Mucosa of descending colon (tissue), 3 donors: Measurements from ENCODE around the gene HYAL2. TPM values are rescaled to one million over a fixed set of nuclear protein-coding genes. Genes with fewer than 3 reads are reported as not detected.

ENCODE experiments used
- ATAC-seq: fragments of 200-7000 bp; cut with Tn5 transposase; one replicate; pipeline ENCODE4 v1.9.1; 2020; ENCODE audit warnings: mild to moderate bottlenecking, moderate library complexity
- DNase-seq, 3 donors: peaks; one replicate each; pipeline ENCODE4 v3.0.0-alpha.2; 2020
- H3K36me3 ChIP-seq: fragments of 200-600 bp; one replicate; pipeline ENCODE4 v1.8.0; 2021; ENCODE audit warnings: low read depth, mild to moderate bottlenecking
- H3K4me1 ChIP-seq: fragments of 200-600 bp; one replicate; pipeline ENCODE4 v1.8.0; 2021; ENCODE audit warnings: low read depth, mild to moderate bottlenecking
- H3K4me3 ChIP-seq: fragments of 200-600 bp; one replicate; pipeline ENCODE4 v1.8.0; 2021; ENCODE audit warnings: mild to moderate bottlenecking
- H3K9me3 ChIP-seq: fragments of 200-600 bp; one replicate; pipeline ENCODE4 v1.8.0; 2021; ENCODE audit warnings: mild to moderate bottlenecking
- CTCF ChIP-seq: fragments of 200-600 bp; IDR thresholded peaks from one replicate; pipeline ENCODE4 v1.8.0; 2022; ENCODE audit warnings: antibody characterized with exemption, mild to moderate bottlenecking
- intact Hi-C, 2 donors: fragments of 100-400 bp; cut with DNase I in 1 of 2; cut with micrococcal nuclease in 1 of 2; formaldehyde crosslinking; loops; one replicate each; pipeline versions ENCODE4 v1.11.0 to v1.11.1; 2022; cut with DNase I, micrococcal nuclease
- total RNA-seq, 3 donors: library from RNA; stranded (reverse); fragmentation: NEBNext Ultra II Directional in 2 of 3; extraction: Animal tissue kit (Norgen Biotek cat#: 25700) in 2 of 3; gene quantifications; one replicate each; pipeline versions ENCODE4 v1.2.1 to v1.2.4, GENCODE V29; 2021 to 2023
- donor health status: DM: no; HTN: no; CAD: no; lungs with moderate emphysema.
- donor health status: DM: no; HTN: no; CAD: no.
- donor health status: DM: no; HTN: yes; CAD: no.

Gene HYAL2
- total RNA-seq, 3 donors from 2014 or later, result 18.6 to 32.5 (median 29.1) TPM

- Histone ChIP-seq H3K4me3 (peak overlapping the region; percentile 13), H3K9me3 (no peaks in the 10 kb centered on the region), H3K4me1 (peaks cover 14% of the 10 kb centered on the region), H3K36me3 (peaks cover 6% of the 10 kb centered on the region)
- intact Hi-C loops, result no loop called here
- no peak for DNase-seq
- no peak for TF ChIP-seq CTCF
- ATAC-seq, result no peak
These were observed 23.0 kb downstream of the HYAL2 start for GRCh38 chr3:50299638-50299928.

- Histone ChIP-seq H3K9me3 (no peaks in the 10 kb centered on the region), H3K4me3 (peak within 1 kb of the TSS; percentile 20), H3K4me1 (peaks cover 14% of the 10 kb centered on the region), H3K36me3 (peaks cover 6% of the 10 kb centered on the region)
- peak; percentile 33 for TF ChIP-seq CTCF
- intact Hi-C loops, result no loop called here
- peak; percentile 99 to 100 (median 100) for DNase-seq
- ATAC-seq, result peak; percentile 86
These were observed 23.5 kb downstream of the HYAL2 start, which contains the start of the genes HYAL3 and NAA80 for GRCh38 chr3:50298836-50299637. HYAL3 (minus strand) TSS chr3:50299405; CDS start chr3:50295602, 3,803 bp downstream. NAA80 (minus strand) TSS chr3:50299405; CDS start chr3:50297463, 1,942 bp downstream.

DNA sequence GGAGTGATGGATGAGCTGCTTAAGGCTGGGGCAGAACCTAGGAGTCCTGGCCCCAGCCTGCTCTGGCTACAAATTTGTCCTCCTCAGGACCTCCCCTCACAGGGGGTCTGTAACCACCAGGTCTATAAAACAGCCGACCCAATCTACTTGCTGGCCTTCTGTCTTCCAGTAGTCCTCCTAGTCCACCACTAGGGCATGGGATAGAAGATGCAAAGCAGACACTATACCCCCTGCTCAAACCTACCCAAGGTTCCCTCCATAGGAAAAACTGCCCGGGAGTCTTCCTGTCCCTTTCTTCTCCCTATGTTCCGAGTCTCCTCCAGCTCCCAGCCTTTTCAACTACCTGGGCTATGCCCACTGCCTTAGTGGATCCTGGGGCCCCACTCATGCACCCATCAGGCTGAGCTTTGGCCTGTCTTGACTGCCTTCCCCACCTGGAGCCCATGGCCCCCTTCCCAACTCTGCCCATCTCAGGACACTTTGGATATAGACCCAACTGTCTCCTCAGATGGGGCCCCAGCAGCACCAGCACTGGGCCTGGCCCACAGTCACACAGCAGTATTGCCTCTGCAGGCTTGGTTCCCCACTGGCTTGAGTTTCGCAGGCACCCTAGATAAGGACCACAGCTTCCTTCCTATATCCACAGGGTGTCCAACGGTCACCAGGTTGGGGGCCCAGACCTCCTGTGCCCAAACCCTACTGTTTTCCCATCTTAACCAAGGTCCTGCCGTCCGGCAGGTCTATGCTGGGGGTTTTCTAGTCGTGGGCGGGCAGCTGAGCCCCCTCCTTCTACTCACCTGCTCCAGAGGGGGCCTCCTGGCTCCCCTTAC is 24.4 kb downstream of the HYAL2 start:
- no peak for ATAC-seq
- no peaks in the 10 kb centered on the region for H3K9me3 ChIP-seq
- no peak for TF ChIP-seq CTCF
- no peak overlapping the region for H3K4me3 ChIP-seq
- peak in 1 of 3 donors; percentile 55 for DNase-seq
- peaks cover 6% of the 10 kb centered on the region for H3K36me3 ChIP-seq
- H3K4me1 ChIP-seq, result peaks cover 14% of the 10 kb centered on the region
- intact Hi-C loops, result no loop called here

DNA sequence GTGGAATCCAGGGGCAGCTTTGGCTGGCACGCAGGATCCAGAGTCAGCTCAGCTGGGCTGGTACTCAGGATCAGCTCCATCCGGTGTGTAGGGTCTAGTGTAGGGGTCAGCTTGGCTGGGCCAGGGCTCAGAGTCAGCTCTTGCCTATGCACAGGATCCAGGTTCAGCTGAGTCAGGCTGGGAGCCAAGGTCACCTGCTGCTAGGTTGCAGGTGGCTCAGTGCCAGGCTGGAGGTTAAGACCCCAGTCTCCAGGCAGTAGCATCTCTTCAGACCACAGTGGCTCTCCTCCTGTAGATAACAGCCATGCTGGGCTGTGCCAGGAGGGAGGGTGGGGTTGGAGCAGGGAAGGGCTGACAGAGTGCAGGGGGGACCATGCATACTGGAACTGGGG is 25.2 kb downstream of the HYAL2 start:
- intact Hi-C loops, result no loop called here
- peak; percentile 37 to 61 (median 40) for DNase-seq
- Histone ChIP-seq H3K9me3 (no peaks in the 10 kb centered on the region), H3K4me1 (peaks cover 19% of the 10 kb centered on the region), H3K36me3 (peaks cover 6% of the 10 kb centered on the region), H3K4me3 (no peak overlapping the region)
- no peak for ATAC-seq
- no peak for TF ChIP-seq CTCF

DNA sequence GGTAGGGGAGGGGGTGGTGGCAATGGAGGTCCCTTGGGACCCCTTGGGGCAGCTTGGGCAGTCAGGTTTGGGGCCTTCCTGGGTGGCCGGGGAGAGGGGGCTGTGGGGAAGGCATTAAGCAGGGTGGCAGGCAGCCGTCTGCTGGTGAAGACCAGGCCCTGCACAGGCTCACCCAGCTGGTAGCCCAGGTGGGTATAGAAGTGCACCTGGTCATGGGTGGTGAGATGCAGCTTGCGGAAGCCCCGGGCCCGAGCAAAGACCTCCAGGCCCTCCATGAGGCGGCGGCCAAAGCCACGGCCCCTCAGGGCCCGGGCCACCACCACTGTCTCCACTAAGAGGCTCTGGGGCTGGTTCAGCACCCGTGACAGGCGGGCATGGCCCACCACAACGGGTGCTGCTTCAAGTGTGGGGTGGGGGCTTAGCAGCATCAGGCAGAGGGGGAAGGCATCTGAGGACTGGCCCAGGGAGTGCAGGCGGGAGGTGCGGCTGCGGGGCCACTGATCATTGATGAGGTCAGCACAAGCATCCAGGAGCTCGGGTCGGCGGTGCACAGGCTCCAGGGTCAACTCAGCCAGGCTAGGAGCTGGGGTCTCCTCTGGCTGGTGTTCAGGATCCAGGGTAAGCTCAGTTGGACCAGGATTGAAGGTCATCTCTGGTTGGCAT is 25.7 kb downstream of the HYAL2 start:
- TF ChIP-seq CTCF, result no peak
- peaks cover 19% of the 10 kb centered on the region for H3K4me1 ChIP-seq
- peak in 2 of 3 donors; percentile 39 to 60 for DNase-seq
- ATAC-seq, result no peak
- no peaks in the 10 kb centered on the region for H3K9me3 ChIP-seq
- intact Hi-C loops, result no loop called here
- no peak overlapping the region for H3K4me3 ChIP-seq
- H3K36me3 ChIP-seq, result peaks cover 6% of the 10 kb centered on the region
